Measurements from ENCODE around the gene AP1S2.
A peak's percentile ranks its signal among the peaks of the same experiment; 100 is the strongest.

Gene AP1S2

DNA sequence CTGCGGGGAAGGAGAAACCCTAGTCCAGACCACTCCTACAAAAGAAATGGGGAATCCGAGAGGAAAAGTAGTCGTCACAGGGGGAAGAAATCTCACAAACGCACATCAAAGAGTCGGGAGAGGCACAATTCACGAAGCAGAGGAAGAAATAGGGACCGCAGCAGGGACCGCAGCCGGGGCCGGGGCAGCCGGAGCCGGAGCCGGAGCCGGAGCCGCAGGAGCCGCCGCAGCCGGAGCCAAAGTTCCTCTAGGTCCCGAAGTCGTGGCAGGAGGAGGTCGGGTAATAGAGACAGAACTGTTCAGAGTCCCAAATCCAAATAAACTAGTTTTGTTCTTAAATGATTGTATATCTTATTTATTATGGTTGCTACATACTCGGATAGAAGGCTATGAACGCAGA lies 31.7 kb downstream of the AP1S2 start:
- Histone ChIP-seq H4K20me1 (ENCODE audit: insufficient read depth, low read length) (no peaks in the 10 kb centered on the region), H2AFZ (ENCODE audit: low read depth, low read length) (no peak overlapping the region), H3K36me3 (ENCODE audit: insufficient read depth, low read length) (peaks cover 28% of the 10 kb centered on the region; the same call in 1 of the 2 replicates), H3K4me3 (ENCODE audit: low read depth in 1 of 2, low read length in 2 of 2) (no peak overlapping the region), H3K9ac (ENCODE audit: low read depth, low read length) (no peak overlapping the region), H3K4me2 (ENCODE audit: insufficient read depth, low read length) (no peak overlapping the region), H3K9me3 (ENCODE audit: insufficient read depth, low read length, severe bottlenecking) (no peaks in the 10 kb centered on the region), H3K27ac (ENCODE audit: low read length) (no peak overlapping the region), H3K4me1 (ENCODE audit: insufficient read depth, low read length) (no peaks in the 10 kb centered on the region), H3K79me2 (ENCODE audit: insufficient read depth, low read length) (no peaks in the 10 kb centered on the region), H3K27me3 (ENCODE audit: insufficient read depth, low read length, poor library complexity) (no peaks in the 10 kb centered on the region)
- TF ChIP-seq, protein P1, sequence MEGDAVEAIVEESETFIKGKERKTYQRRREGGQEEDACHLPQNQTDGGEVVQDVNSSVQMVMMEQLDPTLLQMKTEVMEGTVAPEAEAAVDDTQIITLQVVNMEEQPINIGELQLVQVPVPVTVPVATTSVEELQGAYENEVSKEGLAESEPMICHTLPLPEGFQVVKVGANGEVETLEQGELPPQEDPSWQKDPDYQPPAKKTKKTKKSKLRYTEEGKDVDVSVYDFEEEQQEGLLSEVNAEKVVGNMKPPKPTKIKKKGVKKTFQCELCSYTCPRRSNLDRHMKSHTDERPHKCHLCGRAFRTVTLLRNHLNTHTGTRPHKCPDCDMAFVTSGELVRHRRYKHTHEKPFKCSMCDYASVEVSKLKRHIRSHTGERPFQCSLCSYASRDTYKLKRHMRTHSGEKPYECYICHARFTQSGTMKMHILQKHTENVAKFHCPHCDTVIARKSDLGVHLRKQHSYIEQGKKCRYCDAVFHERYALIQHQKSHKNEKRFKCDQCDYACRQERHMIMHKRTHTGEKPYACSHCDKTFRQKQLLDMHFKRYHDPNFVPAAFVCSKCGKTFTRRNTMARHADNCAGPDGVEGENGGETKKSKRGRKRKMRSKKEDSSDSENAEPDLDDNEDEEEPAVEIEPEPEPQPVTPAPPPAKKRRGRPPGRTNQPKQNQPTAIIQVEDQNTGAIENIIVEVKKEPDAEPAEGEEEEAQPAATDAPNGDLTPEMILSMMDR (IDR thresholded peaks at IDR 0.05; ENCODE audit: borderline replicate concordance, extremely low read depth, low read length, poor library complexity, severe bottlenecking) = no peak
- TF ChIP-seq EZH2 (IDR thresholded peaks at IDR 0.05; ENCODE audit: borderline replicate concordance, low read depth, low read length, severe bottlenecking) = no peak
- ATAC-seq (ENCODE audit: insufficient read depth, low read depth) = no peak
- DNase-seq = no peak

DNA sequence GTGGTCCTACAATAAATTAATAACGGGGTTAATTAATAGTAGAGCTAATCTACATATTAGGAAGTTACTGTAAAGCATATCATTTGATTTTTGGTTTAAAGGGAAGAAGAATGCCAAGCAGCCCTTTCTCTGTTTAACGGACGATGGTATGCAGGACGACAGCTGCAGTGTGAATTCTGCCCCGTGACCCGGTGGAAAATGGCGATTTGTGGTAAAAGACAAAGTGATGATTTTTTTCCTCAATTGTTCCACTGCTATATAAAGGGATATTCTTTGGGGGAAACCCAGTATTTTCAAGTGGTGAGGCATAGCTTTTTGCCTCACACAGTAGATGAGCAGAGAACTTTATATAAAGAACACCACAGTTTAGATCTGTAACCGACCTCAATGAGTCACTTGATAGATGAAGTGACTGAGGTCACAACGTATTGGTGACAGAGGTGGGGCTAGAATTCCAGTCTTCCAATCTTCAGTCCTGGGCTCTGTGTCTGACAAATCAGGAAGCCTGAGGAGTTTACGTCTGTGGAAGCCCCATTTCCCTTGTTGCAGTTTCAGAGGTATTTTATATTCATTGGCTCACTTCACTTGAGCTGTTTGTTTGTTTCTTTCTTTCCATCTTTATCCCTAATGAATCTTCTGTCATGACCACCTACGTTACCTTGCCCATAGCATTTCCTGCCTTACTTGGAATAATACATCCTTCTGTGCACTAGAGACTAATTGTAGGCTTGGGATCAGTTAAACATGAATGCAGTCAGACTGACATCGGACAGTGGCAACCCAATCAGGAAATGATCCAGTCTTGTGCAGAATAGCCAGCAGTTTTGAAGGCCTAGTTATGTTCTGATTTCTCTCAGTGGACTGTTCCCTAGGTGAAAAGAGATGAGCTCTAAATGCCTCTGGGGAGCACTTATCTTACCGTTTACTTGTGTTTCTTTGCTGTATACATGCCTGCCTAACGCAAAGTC lies 34.2 kb downstream of the AP1S2 start:
- H3K36me3 ChIP-seq (ENCODE audit: insufficient read depth, low read length) = peaks cover 37% of the 10 kb centered on the region
- no peak for ATAC-seq (ENCODE audit: insufficient read depth, low read depth)
- TF ChIP-seq, protein P1 (IDR thresholded peaks at IDR 0.05; ENCODE audit: borderline replicate concordance, extremely low read depth, low read length, poor library complexity, severe bottlenecking) = no peak
- TF ChIP-seq EZH2 (IDR thresholded peaks at IDR 0.05; ENCODE audit: borderline replicate concordance, low read depth, low read length, severe bottlenecking) = no peak

GRCh38 chrX:15816886-15817285 lies 37.7 kb downstream of the AP1S2 start:
- Histone ChIP-seq H3K4me1 (ENCODE audit: insufficient read depth, low read length) (peaks cover 18% of the 10 kb centered on the region), H3K9me3 (ENCODE audit: insufficient read depth, low read length, severe bottlenecking) (no peaks in the 10 kb centered on the region), H3K4me2 (ENCODE audit: insufficient read depth, low read length) (no peak overlapping the region), H3K79me2 (ENCODE audit: insufficient read depth, low read length) (no peaks in the 10 kb centered on the region), H3K36me3 (ENCODE audit: insufficient read depth, low read length) (peaks cover 46% of the 10 kb centered on the region), H3K27ac (ENCODE audit: low read length) (no peak overlapping the region), H3K9ac (ENCODE audit: low read depth, low read length) (no peak overlapping the region), H4K20me1 (ENCODE audit: insufficient read depth, low read length) (no peaks in the 10 kb centered on the region; the same call in 1 of the 2 replicates), H2AFZ (ENCODE audit: low read depth, low read length) (no peak overlapping the region), H3K27me3 (ENCODE audit: insufficient read depth, low read length, poor library complexity) (no peaks in the 10 kb centered on the region), H3K4me3 (ENCODE audit: low read depth in 1 of 2, low read length in 2 of 2) (no peak overlapping the region)
- DNase-seq (peak; percentile 49), ATAC-seq (ENCODE audit: insufficient read depth, low read depth) (peak; percentile 94)
- TF ChIP-seq, protein P1 (IDR thresholded peaks at IDR 0.05; ENCODE audit: borderline replicate concordance, extremely low read depth, low read length, poor library complexity, severe bottlenecking) = no peak
- no peak for TF ChIP-seq EZH2 (IDR thresholded peaks at IDR 0.05; ENCODE audit: borderline replicate concordance, low read depth, low read length, severe bottlenecking)

More for the DNA sequence above, 34.2 kb downstream of the AP1S2 start:
- no peaks in the 10 kb centered on the region for H3K27me3 ChIP-seq (ENCODE audit: insufficient read depth, low read length, poor library complexity)
- H4K20me1 ChIP-seq (ENCODE audit: insufficient read depth, low read length) = no peaks in the 10 kb centered on the region; the same call in 1 of the 2 replicates
- H3K9me3 ChIP-seq (ENCODE audit: insufficient read depth, low read length, severe bottlenecking) = no peaks in the 10 kb centered on the region
- no peak overlapping the region for H3K4me2 ChIP-seq (ENCODE audit: insufficient read depth, low read length)
- H3K27ac ChIP-seq (ENCODE audit: low read length) = no peak overlapping the region
- no peaks in the 10 kb centered on the region for H3K79me2 ChIP-seq (ENCODE audit: insufficient read depth, low read length)
- H3K9ac ChIP-seq (ENCODE audit: low read depth, low read length) = no peak overlapping the region
- peaks cover 18% of the 10 kb centered on the region for H3K4me1 ChIP-seq (ENCODE audit: insufficient read depth, low read length)
- DNase-seq = no peak
- H2AFZ ChIP-seq (ENCODE audit: low read depth, low read length) = no peak overlapping the region
- H3K4me3 ChIP-seq (ENCODE audit: low read depth in 1 of 2, low read length in 2 of 2) = no peak overlapping the region

All from DND-41 (cell line).